H1 (cell line): ENCODE measurements around the gene MRPL17. TPM values are rescaled to one million over a fixed set of nuclear protein-coding genes. Genes with fewer than 3 reads are reported as not detected.

Experiments
- CTCF ChIA-PET: fragments of 300-600 bp; sonication (Branson Sonifier 250); formaldehyde crosslinking; loops from one replicate; lab custom pipeline; 2021; ENCODE audit not compliant: partially characterized antibody; lab: Charles Lee
- POLR2A ChIA-PET: fragments of 300-600 bp; sonication (Branson Sonifier 250); formaldehyde crosslinking; loops from one replicate; lab custom pipeline; 2021; ENCODE audit warnings: inconsistent platforms; ENCODE audit not compliant: partially characterized antibody; lab: Charles Lee
- DNase-seq, 2 experiments: peaks; one replicate each; pipeline versions ENCODE4 v3.0.0 to v3.0.0-alpha.2; 2010 to 2022; ENCODE audit warnings: low spot score in 2 of 2, low read depth in 1 of 2, mixed read lengths in 1 of 2
- FAIRE-seq: peaks from 2 replicates; lab custom pipeline; 2011; peaks lifted over from hg19 to GRCh38; lab: Jason Lieb, UNC
- H2AFZ ChIP-seq: 2 replicates; pipeline ENCODE4 v1.8.1; 2012; ENCODE audit warnings: low read length, inconsistent platforms
- H2AK5ac ChIP-seq: 2 replicates; pipeline ENCODE4 v1.6.1; 2013; ENCODE audit warnings: low read depth, low read length
- H2BK120ac ChIP-seq: replicated peaks from 2 replicates; pipeline ENCODE3; 2013; ENCODE audit warnings: low read depth, low read length, inconsistent platforms
- H2BK12ac ChIP-seq: 2 replicates; pipeline ENCODE4 v1.6.1; 2013; ENCODE audit warnings: low read depth, low read length
- H2BK15ac ChIP-seq: 2 replicates; pipeline ENCODE4 v1.6.1; 2013; ENCODE audit warnings: low read length
- H2BK20ac ChIP-seq: 2 replicates; pipeline ENCODE4 v1.6.1; 2013; ENCODE audit warnings: low read length
- H2BK5ac ChIP-seq: 2 replicates; pipeline ENCODE4 v1.6.1; 2013; ENCODE audit warnings: low read depth, low read length
- H3K14ac ChIP-seq: 2 replicates; pipeline ENCODE4 v1.6.1; 2013; ENCODE audit warnings: inconsistent platforms; ENCODE audit not compliant: insufficient read length
- H3K18ac ChIP-seq: 2 replicates; pipeline ENCODE4 v1.6.1; 2013; ENCODE audit warnings: low read length; ENCODE audit errors: extremely low read depth
- H3K23ac ChIP-seq: 2 replicates; pipeline ENCODE4 v1.6.1; 2013; ENCODE audit warnings: inconsistent platforms; ENCODE audit not compliant: insufficient read length
- H3K23me2 ChIP-seq: 2 replicates; pipeline ENCODE4 v1.6.1; 2013; ENCODE audit warnings: low read depth, low read length
- H3K27ac ChIP-seq: 2 replicates; pipeline ENCODE4 v1.6.1; 2011; ENCODE audit warnings: low read depth, low read length, inconsistent platforms
- H3K27me3 ChIP-seq, 4 experiments: replicated peaks in 1 of 4; 1 replicate in 1 of 4; 2 replicates in 3 of 4; pipeline versions ENCODE4 v1.6.1 to v1.8.1; 2011 to 2013; ENCODE audit warnings: low read length in 3 of 4, mild to moderate bottlenecking in 3 of 4, inconsistent platforms in 2 of 4, mixed read lengths in 2 of 4, moderate library complexity in 1 of 4; ENCODE audit not compliant: control insufficient read depth in 3 of 4, insufficient read depth in 3 of 4; ENCODE audit errors: extremely low read depth in 1 of 4
- H3K36me3 ChIP-seq, 4 experiments: 2 replicates each; pipeline versions ENCODE4 v1.6.1 to v1.8.1; 2011 to 2013; ENCODE audit warnings: mild to moderate bottlenecking in 4 of 4, low read length in 3 of 4, moderate library complexity in 2 of 4, control low read depth in 1 of 4, inconsistent platforms in 1 of 4; ENCODE audit not compliant: insufficient read depth in 4 of 4, control insufficient read depth in 2 of 4
- H3K4ac ChIP-seq: replicated peaks from 2 replicates; pipeline ENCODE3; 2013; ENCODE audit warnings: low read length, low read depth, mixed read lengths, inconsistent platforms; ENCODE audit not compliant: insufficient read length
- H3K4me1 ChIP-seq, 4 experiments: replicated peaks in 1 of 4; 1 replicate in 1 of 4; 2 replicates in 3 of 4; pipeline versions ENCODE4 v1.6.1 to v1.8.1; 2011 to 2013; ENCODE audit warnings: low read length in 3 of 4, inconsistent platforms in 2 of 4, mixed read lengths in 1 of 4; ENCODE audit not compliant: insufficient read depth in 4 of 4, control insufficient read depth in 3 of 4
- H3K4me2 ChIP-seq, 2 experiments: 2 replicates each; pipeline versions ENCODE4 v1.6.1 to v1.8.1; 2011 to 2013; ENCODE audit warnings: low read depth in 2 of 2, low read length in 2 of 2, control low read depth in 1 of 2, inconsistent platforms in 1 of 2, mild to moderate bottlenecking in 1 of 2; ENCODE audit not compliant: insufficient read depth in 1 of 2
- H3K4me3 ChIP-seq, 4 experiments: fragments of 200-600, 300-600 bp in 1 of 4; sonication (generic), shearing (Covaris generic), sonication (Bioruptor Twin) in 1 of 4; 2 replicates each; pipeline versions ENCODE4 v1.5.1 to v1.8.1; 2011 to 2016; ENCODE audit warnings: low read length in 4 of 4, low read depth in 3 of 4, control low read depth in 2 of 4, inconsistent platforms in 2 of 4, mild to moderate bottlenecking in 2 of 4, mixed read lengths in 1 of 4, moderate library complexity in 1 of 4; ENCODE audit not compliant: insufficient read depth in 2 of 4; ENCODE audit errors: extremely low read depth in 1 of 4
- H3K56ac ChIP-seq: replicated peaks from 2 replicates; pipeline ENCODE3; 2013; ENCODE audit warnings: low read depth, mild to moderate bottlenecking, mixed read lengths, low read length, inconsistent platforms; ENCODE audit not compliant: insufficient read length
- H3K79me1 ChIP-seq: 2 replicates; pipeline ENCODE4 v1.6.1; 2013; ENCODE audit warnings: low read depth, low read length, control low read depth
- H3K79me2 ChIP-seq, 2 experiments: 2 replicates each; pipeline versions ENCODE4 v1.6.1 to v1.8.1; 2012 to 2013; ENCODE audit warnings: low read length in 2 of 2, mild to moderate bottlenecking in 2 of 2, inconsistent platforms in 1 of 2; ENCODE audit not compliant: insufficient read depth in 2 of 2, control insufficient read depth in 1 of 2
- H3K9ac ChIP-seq, 4 experiments: replicated peaks in 1 of 4; 1 replicate in 1 of 4; 2 replicates in 3 of 4; pipeline versions ENCODE4 v1.6.1 to v1.8.1; 2011 to 2013; ENCODE audit warnings: low read depth in 3 of 4, low read length in 3 of 4, control low read depth in 2 of 4, mild to moderate bottlenecking in 2 of 4, moderate library complexity in 2 of 4, inconsistent platforms in 1 of 4; ENCODE audit errors: extremely low read depth in 1 of 4
- H3K9me3 ChIP-seq, 2 experiments: 2 replicates each; pipeline versions ENCODE4 v1.6.1 to v1.8.1; 2012 to 2013; ENCODE audit warnings: mild to moderate bottlenecking in 2 of 2, moderate library complexity in 2 of 2, control low read depth in 1 of 2, inconsistent platforms in 1 of 2, low read depth in 1 of 2, low read length in 1 of 2, mixed read lengths in 1 of 2; ENCODE audit not compliant: insufficient read depth in 2 of 2
- H4K20me1 ChIP-seq, 2 experiments: replicated peaks in 1 of 2; 2 replicates each; pipeline versions ENCODE3 to v1.8.1; 2011 to 2013; ENCODE audit warnings: inconsistent platforms in 2 of 2, low read length in 2 of 2, mild to moderate bottlenecking in 1 of 2; ENCODE audit not compliant: insufficient read depth in 2 of 2, control insufficient read depth in 1 of 2
- H4K5ac ChIP-seq: 2 replicates; pipeline ENCODE4 v1.6.1; 2013; ENCODE audit warnings: low read length, low read depth, mixed read lengths, inconsistent platforms; ENCODE audit not compliant: insufficient read length
- H4K8ac ChIP-seq: 2 replicates; pipeline ENCODE4 v1.8.0; 2013; ENCODE audit warnings: mild to moderate bottlenecking, moderate library complexity, low read length, inconsistent platforms; ENCODE audit not compliant: insufficient read depth; ENCODE audit errors: extremely low read depth
- H4K91ac ChIP-seq: replicated peaks from 2 replicates; pipeline ENCODE3; 2013; ENCODE audit warnings: low read length, mixed read lengths, inconsistent platforms; ENCODE audit not compliant: insufficient read length
- CBX5 ChIP-seq: fragments of 300-800, 300-1000 bp; sonication (generic); IDR thresholded peaks from 2 replicates; pipeline ENCODE4 v1.7.1; 2016; ENCODE audit warnings: antibody characterized with exemption, low read length, low read depth
- CHD2 ChIP-seq: IDR thresholded peaks from 2 replicates; pipeline ENCODE4 v1.6.1; 2012; ENCODE audit warnings: low read length, improper control_type of control experiment
- GTF2F1 ChIP-seq: IDR thresholded peaks from 2 replicates; pipeline ENCODE4 v1.6.1; 2012; ENCODE audit warnings: low read depth, low read length, improper control_type of control experiment, borderline replicate concordance
- HDAC6 ChIP-seq: IDR thresholded peaks from one replicate; pipeline ENCODE4 v1.7.1; 2012; ENCODE audit warnings: low read depth, mild to moderate bottlenecking, inconsistent platforms, low read length, moderate library complexity
- JUN ChIP-seq: IDR thresholded peaks from 2 replicates; pipeline ENCODE4 v1.6.1; 2011; ENCODE audit warnings: low read depth, mild to moderate bottlenecking, improper control_type of control experiment, low read length
- JUND ChIP-seq: IDR thresholded peaks from 2 replicates; pipeline ENCODE4 v1.6.1; 2011; ENCODE audit warnings: mild to moderate bottlenecking, improper control_type of control experiment, low read length
- KDM4A ChIP-seq: IDR thresholded peaks from one replicate; pipeline ENCODE4 v1.7.1; 2012; ENCODE audit warnings: low read depth, mild to moderate bottlenecking, moderate library complexity, low read length, inconsistent platforms; ENCODE audit not compliant: severe bottlenecking
- KDM5A ChIP-seq: fragments of 200-600 bp; IDR thresholded peaks from 2 replicates; pipeline ENCODE4 v1.7.1; 2012; ENCODE audit warnings: mild to moderate bottlenecking, low read length, inconsistent platforms, mixed read lengths
- SIRT6 ChIP-seq: IDR thresholded peaks from one replicate; pipeline ENCODE4 v1.7.1; 2012; ENCODE audit warnings: low read length, inconsistent platforms
- SP1 ChIP-seq: IDR thresholded peaks from 2 replicates; pipeline ENCODE4 v1.6.1; 2011; ENCODE audit warnings: low read depth, low read length
- SRF ChIP-seq: IDR thresholded peaks from 2 replicates; pipeline ENCODE4 v1.6.1; 2011; ENCODE audit warnings: mild to moderate bottlenecking, low read depth, low read length, moderate library complexity
- WGBS, 2 experiments: shearing (Covaris generic) in 1 of 2; methylation state at CpG; one replicate each; pipeline versions ENCODE4 v1.1.6 to v1.1.7; 2013 to 2015; ENCODE audit warnings: low lambda C conversion rate in 2 of 2, mixed read lengths in 2 of 2, inconsistent platforms in 1 of 2, low coverage in 1 of 2, missing lambda C conversion rate in 1 of 2; ENCODE audit not compliant: insufficient replicate concordance in 2 of 2, insufficient coverage in 1 of 2, insufficient read length in 1 of 2; ENCODE audit errors: extremely low coverage in 1 of 2, missing lambda C conversion rate in 1 of 2; 5-methylcytosine and 5-hydroxymethylcytosine counted together
- polyA plus RNA-seq, 7 experiments: library from polyadenylated mRNA; depleted of rRNA in 3 of 7; stranded (reverse) in 5 of 7; unstranded in 2 of 7; fragments of >200 nt in 5 of 7; fragments of 200-250 nt in 2 of 7; gene quantifications; 1 replicate in 5 of 7; 2 replicates in 1 of 7; 4 replicates in 1 of 7; pipeline versions ENCODE4 v1.2.1 to v1.2.3, GENCODE V29; 2011 to 2013; ENCODE audit warnings: missing spikeins in 2 of 7, mixed read lengths in 2 of 7
- total RNA-seq: library from RNA; stranded (reverse); fragmentation: NEBNext Ultra II Directional; extraction: Animal tissue kit (Norgen Biotek cat#: 25700); gene quantifications from 2 replicates; pipeline ENCODE4 v1.2.1, GENCODE V29; 2021
- TF ChIP-seq, protein P1 (sequence below): IDR thresholded peaks from 2 replicates; pipeline ENCODE4 v1.6.1; 2012; ENCODE audit warnings: low read length, inconsistent platforms

The MRPL17 gene
- total and polyA plus RNA-seq, 2 of the 8 experiments (the other 6 are each of a cell fraction or from before 2014, with no cell fraction given), result 55.7 to 70.5 TPM

- H3K9ac ChIP-seq, result no peak overlapping the region
- ChIA-PET POLR2A (interaction anchor here (2.5 to 2.9 kb wide), 2 partner anchors 34 to 37 kb away, joined by 12 to 15 read pairs; partner anchors contain the start of genes MRPL17 and TAF10), CTCF (interaction anchor here (1.4 to 3.6 kb wide), 7 partner anchors 9 to 117 kb away, joined by 3 to 9 read pairs (median 4); no protein-coding TSS in a partner anchor)
- no peaks in the 10 kb centered on the region for H3K23me2 ChIP-seq
- H2BK120ac ChIP-seq, result no peak overlapping the region
- TF ChIP-seq HDAC6 (no peak), SP1 (no peak), CHD2 (no peak), JUN (no peak), GTF2F1 (no peak), SIRT6 (no peak), SRF (no peak), KDM4A (no peak), JUND (no peak), CBX5 (no peak), KDM5A (no peak)
- TF ChIP-seq, protein P1, sequence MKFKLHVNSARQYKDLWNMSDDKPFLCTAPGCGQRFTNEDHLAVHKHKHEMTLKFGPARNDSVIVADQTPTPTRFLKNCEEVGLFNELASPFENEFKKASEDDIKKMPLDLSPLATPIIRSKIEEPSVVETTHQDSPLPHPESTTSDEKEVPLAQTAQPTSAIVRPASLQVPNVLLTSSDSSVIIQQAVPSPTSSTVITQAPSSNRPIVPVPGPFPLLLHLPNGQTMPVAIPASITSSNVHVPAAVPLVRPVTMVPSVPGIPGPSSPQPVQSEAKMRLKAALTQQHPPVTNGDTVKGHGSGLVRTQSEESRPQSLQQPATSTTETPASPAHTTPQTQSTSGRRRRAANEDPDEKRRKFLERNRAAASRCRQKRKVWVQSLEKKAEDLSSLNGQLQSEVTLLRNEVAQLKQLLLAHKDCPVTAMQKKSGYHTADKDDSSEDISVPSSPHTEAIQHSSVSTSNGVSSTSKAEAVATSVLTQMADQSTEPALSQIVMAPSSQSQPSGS, result no peak
- H3K4me3 ChIP-seq, result no peak overlapping the region
- H2BK12ac ChIP-seq, result no peak overlapping the region
- H3K27ac ChIP-seq, result no peak overlapping the region
- H3K14ac ChIP-seq, result no peak overlapping the region
- no peak overlapping the region for H4K5ac ChIP-seq
- no peak overlapping the region for H2AK5ac ChIP-seq
- no peak overlapping the region for H4K91ac ChIP-seq
- H3K4ac ChIP-seq, result no peak overlapping the region
- H3K4me2 ChIP-seq, result no peak overlapping the region
- H3K79me2 ChIP-seq, result no peaks in the 10 kb centered on the region
- no peaks in the 10 kb centered on the region for H3K79me1 ChIP-seq
- no peak overlapping the region for H2AFZ ChIP-seq
- H2BK5ac ChIP-seq, result no peak overlapping the region
- peaks cover 0 to 4% (median 1%) of the 10 kb centered on the region in 4 experiments; a peak in 2 of 7 replicates for H3K27me3 ChIP-seq
- H3K18ac ChIP-seq, result no peak overlapping the region
- H3K9me3 ChIP-seq, result no peaks in the 10 kb centered on the region
- H3K36me3 ChIP-seq, result no peaks in the 10 kb centered on the region
- H2BK15ac ChIP-seq, result no peak overlapping the region; the same call in 1 of the 2 replicates
- FAIRE-seq, result no peak
- no peak overlapping the region for H2BK20ac ChIP-seq
- H4K8ac ChIP-seq, result no peak overlapping the region
- H3K23ac ChIP-seq, result no peak overlapping the region
- peaks cover 0 to 2% of the 10 kb centered on the region in 2 experiments for H4K20me1 ChIP-seq
- no peak overlapping the region for H3K56ac ChIP-seq
- 89% methylated on average over 1 of the region's 1 CpG; no CpG with 5 or more reads in 1 of the 2 experiments for WGBS, 2 experiments
- H3K4me1 ChIP-seq, result peaks cover 3 to 10% (median 5%) of the 10 kb centered on the region in 4 experiments; a peak in 6 of 7 replicates
- no peak for DNase-seq
These were observed 34.6 kb downstream of the MRPL17 start for GRCh38 chr11:6648501-6648900.
